K562 (cell line): Measurements from ENCODE around the gene SLC25A48. TPM values are rescaled to one million over a fixed set of nuclear protein-coding genes. Genes with fewer than 3 reads are reported as not detected.

ENCODE experiments used
- ATAC-seq: fragments of 200-7000 bp; cut with Tn5 transposase; 3 replicates; pipeline ENCODE4 v1.9.1; 2020; ENCODE audit warnings: moderate library complexity
- BruUV-seq: library from RNA; stranded (reverse); fragments of 400-500 nt; replicated peaks from 2 replicates; lab custom pipeline; 2021; lab: Mats Ljungman, UMichigan
- CTCF ChIA-PET: fragments of 300-600 bp; formaldehyde crosslinking; extraction: SDS; loops from one replicate; lab custom pipeline; 2021; ENCODE audit warnings: low intra/inter-chr PET ratio; lab: Yijun Ruan, JAX
- POLR2A ChIA-PET: fragments of 300-600, 350-650 bp; sonication (Branson Sonifier 250); formaldehyde crosslinking; extraction: SDS; loops from one replicate; lab custom pipeline; 2021; ENCODE audit warnings: antibody characterized with exemption, inconsistent platforms; lab: Yijun Ruan, JAX
- DNase-seq, 4 experiments: peaks; one replicate each; pipeline versions ENCODE4 v3.0.0 to v3.0.0-alpha.2; 2011 to 2018; ENCODE audit warnings: low spot score in 3 of 4, mixed read lengths in 3 of 4; ENCODE audit errors: extremely low read depth in 1 of 4
- FAIRE-seq: peaks from 2 replicates; lab custom pipeline; 2011; peaks lifted over from hg19 to GRCh38; lab: Jason Lieb, UNC
- H2AFZ ChIP-seq: 2 replicates; pipeline ENCODE4 v1.6.0; 2011; ENCODE audit warnings: low read depth, low read length, control low read depth, inconsistent platforms
- H3K27ac ChIP-seq: fragments of 200-600 bp; 3 replicates; pipeline ENCODE4 v1.8.0; 2011; ENCODE audit warnings: low read depth, mild to moderate bottlenecking, control low read depth, inconsistent platforms, low read length, moderate library complexity, mixed read lengths; ENCODE audit errors: extremely low read depth
- H3K27me3 ChIP-seq, 2 experiments: fragments of 300-600 bp in 1 of 2; 2 replicates in 1 of 2; 3 replicates in 1 of 2; pipeline versions ENCODE4 v1.6.0 to v1.8.0; 2011; ENCODE audit warnings: inconsistent platforms in 2 of 2, low read length in 2 of 2, mild to moderate bottlenecking in 1 of 2, mixed read lengths in 1 of 2, moderate library complexity in 1 of 2; ENCODE audit not compliant: control insufficient read depth in 2 of 2, insufficient read depth in 2 of 2
- H3K36me3 ChIP-seq: fragments of 300-600 bp; 3 replicates; pipeline ENCODE4 v1.8.0; 2011; ENCODE audit warnings: mild to moderate bottlenecking, low read length, inconsistent platforms; ENCODE audit not compliant: control insufficient read depth, insufficient read depth
- H3K4me1 ChIP-seq, 2 experiments: fragments of 200-600 bp in 1 of 2; replicated peaks in 1 of 2; 2 replicates in 1 of 2; 3 replicates in 1 of 2; pipeline versions ENCODE4 v1.5.1 to v1.8.0; 2011; ENCODE audit warnings: inconsistent platforms in 2 of 2, low read length in 2 of 2, mild to moderate bottlenecking in 1 of 2, mixed read lengths in 1 of 2, moderate library complexity in 1 of 2; ENCODE audit not compliant: control insufficient read depth in 2 of 2, insufficient read depth in 2 of 2
- H3K4me2 ChIP-seq: 2 replicates; pipeline ENCODE4 v1.6.1; 2011; ENCODE audit warnings: low read length, control low read depth, inconsistent platforms, mixed read lengths; ENCODE audit not compliant: insufficient read depth
- H3K4me3 ChIP-seq: fragments of 200-600 bp; sonication (generic), shearing (Covaris generic); 2 replicates; pipeline ENCODE4 v1.5.1; 2016; ENCODE audit warnings: control low read depth, inconsistent platforms
- H3K79me2 ChIP-seq: fragments of 200-600 bp; 3 replicates; pipeline ENCODE4 v1.8.0; 2011; ENCODE audit warnings: low read length, inconsistent platforms; ENCODE audit not compliant: control insufficient read depth, insufficient read depth
- H3K9ac ChIP-seq, 2 experiments: 2 replicates each; pipeline versions ENCODE4 v1.6.0 to v1.6.1; 2011; ENCODE audit warnings: low read depth in 2 of 2, low read length in 2 of 2, control low read depth in 1 of 2, inconsistent platforms in 1 of 2, mild to moderate bottlenecking in 1 of 2, mixed read lengths in 1 of 2; ENCODE audit not compliant: insufficient read depth in 1 of 2
- H3K9me1 ChIP-seq: one replicate; pipeline ENCODE4 v1.6.0; 2011; ENCODE audit warnings: inconsistent platforms, mild to moderate bottlenecking, low read length, moderate library complexity; ENCODE audit not compliant: control insufficient read depth, insufficient read depth
- H3K9me3 ChIP-seq: replicated peaks from 2 replicates; pipeline ENCODE4 v1.5.1; 2011; ENCODE audit warnings: low read depth, low read length, inconsistent platforms; ENCODE audit not compliant: control insufficient read depth, insufficient read depth
- H4K20me1 ChIP-seq: replicated peaks from 2 replicates; pipeline ENCODE4 v1.6.1; 2011; ENCODE audit warnings: low read length, inconsistent platforms, mixed read lengths; ENCODE audit not compliant: control insufficient read depth, insufficient read depth
- E2F3 ChIP-seq: fragments of 250-450 bp; sonication (Bioruptor Pico); IDR thresholded peaks from 2 replicates; pipeline ENCODE4 v1.4.0; 2020; ENCODE audit warnings: mild to moderate bottlenecking
- NFATC3 ChIP-seq: fragments of 450-650 bp; IDR thresholded peaks from 2 replicates; pipeline ENCODE4 v1.6.1; 2017; ENCODE audit warnings: mild to moderate bottlenecking
- NFXL1 ChIP-seq: fragments of 450-650 bp; formaldehyde crosslinking; IDR thresholded peaks from 2 replicates; pipeline ENCODE4 v1.4.0; 2021; ENCODE audit warnings: mild to moderate bottlenecking
- WGBS: fragments of 100-300 bp; shearing (Covaris generic); methylation state at CpG from one replicate; pipeline ENCODE4 v1.1.6; 2016; ENCODE audit warnings: low coverage, mixed read lengths; ENCODE audit not compliant: insufficient coverage; ENCODE audit errors: missing lambda C conversion rate; 5-methylcytosine and 5-hydroxymethylcytosine counted together
- in situ Hi-C: fragments of 300-500 bp; cut with MboI; formaldehyde crosslinking; loops from 4 replicates; pipeline ENCODE4 v1.15.0; 2018; ENCODE audit warnings: inconsistent platforms, mixed read lengths
- intact Hi-C: fragments of 100-400 bp; cut with micrococcal nuclease; formaldehyde crosslinking; loops from 2 replicates; pipeline ENCODE4 v1.14.2; 2022
- polyA plus RNA-seq, 8 experiments: library from polyadenylated mRNA; depleted of rRNA in 4 of 8; stranded (reverse) in 5 of 8; unstranded in 3 of 8; fragments of >200 nt; fragmentation: Nextera tagmentation in 2 of 8; fragmentation: Illumina TruSeq in 1 of 8; extraction: Ambion mirVana in 2 of 8; extraction: Trizol in 1 of 8; gene quantifications; 2 replicates each; pipeline versions ENCODE4 v1.2.1 to v1.2.3, GENCODE V29; 2011 to 2014; ENCODE audit warnings: inconsistent platforms in 1 of 8, missing spikeins in 1 of 8
- total RNA-seq, 7 experiments: library from RNA; depleted of rRNA in 6 of 7; stranded (reverse); fragments of >200 nt in 6 of 7; fragmentation: Illumina TruSeq in 2 of 7; extraction: Trizol in 2 of 7; gene quantifications; 2 replicates each; pipeline versions ENCODE4 v1.2.1 to v1.2.3, GENCODE V29; 2011 to 2021; ENCODE audit warnings: low replicate concordance in 1 of 7
- TF ChIP-seq, protein P1 (sequence below): sonication (generic); formaldehyde crosslinking; IDR thresholded peaks from 2 replicates; pipeline ENCODE4 v1.8.1; 2022; ENCODE audit warnings: missing genetic modification reagents
- TF ChIP-seq, protein P2 (sequence below): fragments of 450-650 bp; formaldehyde crosslinking; IDR thresholded peaks from 2 replicates; pipeline ENCODE4 v1.4.0; 2022; ENCODE audit warnings: mild to moderate bottlenecking, moderate library complexity
- TF ChIP-seq, protein P3 (sequence below): sonication (generic); formaldehyde crosslinking; IDR thresholded peaks from 2 replicates; pipeline ENCODE4 v1.8.0; 2023; ENCODE audit warnings: missing genetic modification reagents, mild to moderate bottlenecking, borderline replicate concordance

Gene SLC25A48
- total and polyA plus RNA-seq, 9 of the 15 experiments (the other 6 are each of a cell fraction or from before 2014, with no cell fraction given): 0.08 to 0.35 (median 0.23) TPM; not detected in 1

GRCh38 chr5:135871268-135871915 is 36.9 kb downstream of the SLC25A48 start:
- no peak for TF ChIP-seq NFXL1
- TF ChIP-seq, protein P1, sequence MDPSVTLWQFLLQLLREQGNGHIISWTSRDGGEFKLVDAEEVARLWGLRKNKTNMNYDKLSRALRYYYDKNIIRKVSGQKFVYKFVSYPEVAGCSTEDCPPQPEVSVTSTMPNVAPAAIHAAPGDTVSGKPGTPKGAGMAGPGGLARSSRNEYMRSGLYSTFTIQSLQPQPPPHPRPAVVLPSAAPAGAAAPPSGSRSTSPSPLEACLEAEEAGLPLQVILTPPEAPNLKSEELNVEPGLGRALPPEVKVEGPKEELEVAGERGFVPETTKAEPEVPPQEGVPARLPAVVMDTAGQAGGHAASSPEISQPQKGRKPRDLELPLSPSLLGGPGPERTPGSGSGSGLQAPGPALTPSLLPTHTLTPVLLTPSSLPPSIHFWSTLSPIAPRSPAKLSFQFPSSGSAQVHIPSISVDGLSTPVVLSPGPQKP: no peak
- TF ChIP-seq NFATC3: no peak
- TF ChIP-seq E2F3 (CRISPR knock-in tag): no peak
- TF ChIP-seq, protein P2, sequence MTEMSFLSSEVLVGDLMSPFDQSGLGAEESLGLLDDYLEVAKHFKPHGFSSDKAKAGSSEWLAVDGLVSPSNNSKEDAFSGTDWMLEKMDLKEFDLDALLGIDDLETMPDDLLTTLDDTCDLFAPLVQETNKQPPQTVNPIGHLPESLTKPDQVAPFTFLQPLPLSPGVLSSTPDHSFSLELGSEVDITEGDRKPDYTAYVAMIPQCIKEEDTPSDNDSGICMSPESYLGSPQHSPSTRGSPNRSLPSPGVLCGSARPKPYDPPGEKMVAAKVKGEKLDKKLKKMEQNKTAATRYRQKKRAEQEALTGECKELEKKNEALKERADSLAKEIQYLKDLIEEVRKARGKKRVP (CRISPR knock-in tag): no peak
- TF ChIP-seq, protein P3, sequence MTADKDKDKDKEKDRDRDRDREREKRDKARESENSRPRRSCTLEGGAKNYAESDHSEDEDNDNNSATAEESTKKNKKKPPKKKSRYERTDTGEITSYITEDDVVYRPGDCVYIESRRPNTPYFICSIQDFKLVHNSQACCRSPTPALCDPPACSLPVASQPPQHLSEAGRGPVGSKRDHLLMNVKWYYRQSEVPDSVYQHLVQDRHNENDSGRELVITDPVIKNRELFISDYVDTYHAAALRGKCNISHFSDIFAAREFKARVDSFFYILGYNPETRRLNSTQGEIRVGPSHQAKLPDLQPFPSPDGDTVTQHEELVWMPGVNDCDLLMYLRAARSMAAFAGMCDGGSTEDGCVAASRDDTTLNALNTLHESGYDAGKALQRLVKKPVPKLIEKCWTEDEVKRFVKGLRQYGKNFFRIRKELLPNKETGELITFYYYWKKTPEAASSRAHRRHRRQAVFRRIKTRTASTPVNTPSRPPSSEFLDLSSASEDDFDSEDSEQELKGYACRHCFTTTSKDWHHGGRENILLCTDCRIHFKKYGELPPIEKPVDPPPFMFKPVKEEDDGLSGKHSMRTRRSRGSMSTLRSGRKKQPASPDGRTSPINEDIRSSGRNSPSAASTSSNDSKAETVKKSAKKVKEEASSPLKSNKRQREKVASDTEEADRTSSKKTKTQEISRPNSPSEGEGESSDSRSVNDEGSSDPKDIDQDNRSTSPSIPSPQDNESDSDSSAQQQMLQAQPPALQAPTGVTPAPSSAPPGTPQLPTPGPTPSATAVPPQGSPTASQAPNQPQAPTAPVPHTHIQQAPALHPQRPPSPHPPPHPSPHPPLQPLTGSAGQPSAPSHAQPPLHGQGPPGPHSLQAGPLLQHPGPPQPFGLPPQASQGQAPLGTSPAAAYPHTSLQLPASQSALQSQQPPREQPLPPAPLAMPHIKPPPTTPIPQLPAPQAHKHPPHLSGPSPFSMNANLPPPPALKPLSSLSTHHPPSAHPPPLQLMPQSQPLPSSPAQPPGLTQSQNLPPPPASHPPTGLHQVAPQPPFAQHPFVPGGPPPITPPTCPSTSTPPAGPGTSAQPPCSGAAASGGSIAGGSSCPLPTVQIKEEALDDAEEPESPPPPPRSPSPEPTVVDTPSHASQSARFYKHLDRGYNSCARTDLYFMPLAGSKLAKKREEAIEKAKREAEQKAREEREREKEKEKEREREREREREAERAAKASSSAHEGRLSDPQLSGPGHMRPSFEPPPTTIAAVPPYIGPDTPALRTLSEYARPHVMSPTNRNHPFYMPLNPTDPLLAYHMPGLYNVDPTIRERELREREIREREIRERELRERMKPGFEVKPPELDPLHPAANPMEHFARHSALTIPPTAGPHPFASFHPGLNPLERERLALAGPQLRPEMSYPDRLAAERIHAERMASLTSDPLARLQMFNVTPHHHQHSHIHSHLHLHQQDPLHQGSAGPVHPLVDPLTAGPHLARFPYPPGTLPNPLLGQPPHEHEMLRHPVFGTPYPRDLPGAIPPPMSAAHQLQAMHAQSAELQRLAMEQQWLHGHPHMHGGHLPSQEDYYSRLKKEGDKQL (CRISPR knock-in tag): no peak
- Histone ChIP-seq H3K9me1 (no peaks in the 10 kb centered on the region), H3K79me2 (no peaks in the 10 kb centered on the region), H3K27me3 (peaks cover 0 to 14% of the 10 kb centered on the region in 2 experiments; a peak in 2 of 5 replicates), H3K4me2 (no peak overlapping the region), H3K4me1 (no peaks in the 10 kb centered on the region), H3K36me3 (no peaks in the 10 kb centered on the region), H3K9ac (no peak overlapping the region), H2AFZ (no peak overlapping the region), H4K20me1 (no peaks in the 10 kb centered on the region), H3K27ac (no peak overlapping the region), H3K4me3 (no peak overlapping the region), H3K9me3 (no peaks in the 10 kb centered on the region)
- POLR2A ChIA-PET: interaction anchor here (0.9 kb wide), 1 partner anchor 42 kb away, joined by 3 read pairs; no protein-coding TSS in a partner anchor
- intact Hi-C loops: no loop called here
- FAIRE-seq: no peak
- DNase-seq: no peak
- in situ Hi-C loops: no loop called here
- ATAC-seq: no peak; the same call in 2 of the 3 replicates
- BruUV-seq: no TSS peak
- WGBS: 0% methylated on average over 11 of the region's 11 CpGs
- CTCF ChIA-PET: no interaction called here
